G401 (cell line): Measurements from ENCODE around the gene THAP5. TPM values are rescaled to one million over a fixed set of nuclear protein-coding genes. Genes with fewer than 3 reads are reported as not detected.
"Not testable (repeated sequence)": the region's sequence is repeated elsewhere in the genome, so short reads cannot be mapped to it uniquely, and the experiment has no call there.

Source experiments
- DNase-seq: peaks from one replicate; pipeline ENCODE4 v3.0.0-alpha.2; 2015; ENCODE audit warnings: low spot score
- in situ Hi-C: cut with HindIII; loops from 2 replicates; pipeline ENCODE4 v1.10.0; 2016; ENCODE audit warnings: low sequenced_read_pairs, mixed read lengths
- total RNA-seq: library from RNA; depleted of rRNA; stranded (reverse); fragments of >200 nt; shearing (Covaris generic); gene quantifications from 2 replicates; pipeline ENCODE4 v1.2.3, GENCODE V29; 2014

Gene THAP5
- total RNA-seq, 1 experiment from 2014 or later = 31.0 TPM

- in situ Hi-C loops = no loop called here
- no peak for DNase-seq
These were observed 19.7 kb upstream of the THAP5 start for GRCh38 chr7:108589199-108589598.

GRCh38 chr7:108586274-108586710, 16.8 kb upstream of the THAP5 start:
- in situ Hi-C loops = no loop called here
- no peak for DNase-seq

GRCh38 chr7:108585843-108586242, 16.3 kb upstream of the THAP5 start:
- DNase-seq = no peak
- in situ Hi-C loops = no loop called here

GRCh38 chr7:108584211-108584610, 14.7 kb upstream of the THAP5 start:
- in situ Hi-C loops = no loop called here
- no peak for DNase-seq

GRCh38 chr7:108581655-108582491, 12.4 kb upstream of the THAP5 start:
- in situ Hi-C loops = no loop called here
- peak; percentile 34 for DNase-seq

GRCh38 chr7:108580298-108580697, 10.8 kb upstream of the THAP5 start:
- in situ Hi-C loops = no loop called here
- DNase-seq = no peak

GRCh38 chr7:108578937-108579336, 9.4 kb upstream of the THAP5 start:
- DNase-seq = no peak

GRCh38 chr7:108576116-108576515, 6.6 kb upstream of the THAP5 start:
- in situ Hi-C loops = no loop called here

More at GRCh38 chr7:108578937-108579336, 9.4 kb upstream of the THAP5 start:
- in situ Hi-C loops = no loop called here

GRCh38 chr7:108575156-108575555, 5.7 kb upstream of the THAP5 start:
- DNase-seq = no peak
- in situ Hi-C loops = no loop called here

More at GRCh38 chr7:108576116-108576515, 6.6 kb upstream of the THAP5 start:
- DNase-seq = no peak

- no peak for DNase-seq
- in situ Hi-C loops = no loop called here
These were observed 3.0 kb upstream of the THAP5 start for GRCh38 chr7:108572480-108572879.

- DNase-seq = peak; percentile 63
- in situ Hi-C loops = no loop called here
These were observed 745 bp upstream of the THAP5 start for GRCh38 chr7:108570146-108570755.

- no peak for DNase-seq
- in situ Hi-C loops = no loop called here
These were observed 615 bp downstream of the THAP5 start for GRCh38 chr7:108568801-108569380.

GRCh38 chr7:108565987-108566386, 3.5 kb downstream of the THAP5 start:
- DNase-seq = no peak
- in situ Hi-C loops = no loop called here

GRCh38 chr7:108561047-108561619, 8.4 kb downstream of the THAP5 start:
- in situ Hi-C loops = no loop called here
- DNase-seq = no peak

GRCh38 chr7:108559253-108559652, 10.3 kb downstream of the THAP5 start:
- in situ Hi-C loops = no loop called here

GRCh38 chr7:108557617-108558016, 11.9 kb downstream of the THAP5 start:
- in situ Hi-C loops = no loop called here

More at GRCh38 chr7:108559253-108559652, 10.3 kb downstream of the THAP5 start:
- DNase-seq = no peak

GRCh38 chr7:108557191-108557590, 12.3 kb downstream of the THAP5 start:
- DNase-seq = no peak
- in situ Hi-C loops = no loop called here

More at GRCh38 chr7:108557617-108558016, 11.9 kb downstream of the THAP5 start:
- DNase-seq = no peak

GRCh38 chr7:108556665-108557064, 12.8 kb downstream of the THAP5 start:
- in situ Hi-C loops, DNase-seq: not testable (repeated sequence)

GRCh38 chr7:108548141-108548896, 21.2 kb downstream of the THAP5 start:
- DNase-seq, in situ Hi-C loops: not testable (repeated sequence)
